Heart right ventricle (tissue), 16 donors: Measurements from ENCODE around the gene MAP3K1. TPM values are rescaled to one million over a fixed set of nuclear protein-coding genes. Genes with fewer than 3 reads are reported as not detected.

Experiments used
- ATAC-seq, 8 donors: fragments of 200-7000 bp; cut with Tn5 transposase; one replicate each; pipeline ENCODE4 v1.9.1; 2020; ENCODE audit warnings: mild to moderate bottlenecking in 8 of 8, moderate library complexity in 8 of 8, moderate number of reproducible peaks in 1 of 8
- DNase-seq, 2 donors: peaks; one replicate each; pipeline ENCODE4 v3.0.0-alpha.2; 2020
- H3K27ac ChIP-seq, 10 donors: fragments of 200-600 bp; sonication (generic) in 2 of 10; one replicate each; pipeline versions ENCODE4 v1.5.0 to v1.8.0; 2020 to 2022; ENCODE audit warnings: mild to moderate bottlenecking in 3 of 10
- H3K27me3 ChIP-seq, 7 donors: fragments of 200-600 bp; one replicate each; pipeline ENCODE4 v1.8.0; 2021 to 2022; ENCODE audit warnings: mild to moderate bottlenecking in 2 of 7
- H3K36me3 ChIP-seq, 9 donors: fragments of 200-600 bp; sonication (generic) in 1 of 9; one replicate each; pipeline versions ENCODE4 v1.5.0 to v1.8.0; 2020 to 2022; ENCODE audit warnings: mild to moderate bottlenecking in 2 of 9
- H3K4me1 ChIP-seq, 9 donors: fragments of 200-600 bp; sonication (generic) in 1 of 9; one replicate each; pipeline versions ENCODE4 v1.5.0 to v1.8.0; 2020 to 2022; ENCODE audit warnings: mild to moderate bottlenecking in 4 of 9
- H3K4me3 ChIP-seq, 10 donors: fragments of 200-600 bp; sonication (generic) in 2 of 10; one replicate each; pipeline versions ENCODE4 v1.5.0 to v1.8.0; 2020 to 2022; ENCODE audit warnings: mild to moderate bottlenecking in 7 of 10, moderate library complexity in 2 of 10
- H3K9me3 ChIP-seq, 11 donors: fragments of 200-600 bp in 10 of 11; sonication (generic) in 2 of 11; one replicate each; pipeline versions ENCODE4 v1.5.0 to v1.8.0; 2013 to 2022; ENCODE audit warnings: mild to moderate bottlenecking in 2 of 11, control low read depth in 1 of 11, moderate library complexity in 1 of 11
- WGBS, 2 donors: extraction: QIAGEN DNeasy Blood & Tissue Kit; methylation state at CpG; one replicate each; pipeline ENCODE4 v1.1.7; 2013; ENCODE audit warnings: inconsistent platforms in 1 of 2; 5-methylcytosine and 5-hydroxymethylcytosine counted together
- intact Hi-C, 10 donors: fragments of 100-400 bp; cut with DNase I; formaldehyde crosslinking; loops; one replicate each; pipeline versions ENCODE4 v1.11.1 to v1.14.2; 2022
- polyA plus RNA-seq, 2 donors: library from polyadenylated mRNA; stranded (reverse); fragments of 200-250 nt; gene quantifications; one replicate each; pipeline ENCODE4 v1.2.3, GENCODE V29; 2013
- total RNA-seq, 10 donors: library from RNA; stranded (reverse); fragmentation: NEBNext Ultra II Directional in 3 of 10; extraction: Animal tissue kit (Norgen Biotek cat#: 25700) in 3 of 10; gene quantifications; one replicate each; pipeline versions ENCODE4 v1.2.1 to v1.2.4, GENCODE V29; 2021 to 2023
- TF ChIP-seq, protein P1 (sequence below), 9 donors: fragments of 200-600 bp; sonication (generic) in 2 of 9; IDR thresholded peaks; one replicate each; pipeline versions ENCODE4 v1.5.0 to v1.8.0; 2021 to 2022; ENCODE audit warnings: antibody characterized with exemption in 9 of 9, mild to moderate bottlenecking in 5 of 9, moderate library complexity in 1 of 9
- donor health status: Arrhythmogenic right ventricular cardiomyopathy.
- donor health status: ischemic (EF 13 %, LVEDD 7.1; RV severe dilation, severe dysfunction).
- donor health status: healthy with polysubstance abuse.
- donor health status: DM: no; HTN: yes; CAD: no.
- donor health status: DM: no; HTN: no; CAD: no.
- donor health status: ischemic (EF 25% LVEDD 6.9; RV normal size, moderate dysfunction).
- donor health status: ischemic (EF 25% LVEDD 5.7; RV mildly dilated, moderate dysfunction).
- donor health status: healthy.
- donor health status: DM: yes; HTN: yes; CAD: no.
- donor health status: Ischemic cardiomyopathy.
- donor health status: ischemic (EF 35%, LVEDD 5.7; RV mildly dilated, moderate dysfunction).
- donor health status: nonischemic (EF 11% LVEDD 7.7; RV severe dilation, severe dysfunction).
- donor health status: DM: yes; HTN: yes; CAD: no.
- donor health status: PGD.
- donor health status: ischemic (EF 29% LVEDD 5.4; RV normal size, mild dysfunction).
- donor health status: nonischemic (EF 23%, LVEDD 6.1; RV moderate dilation, normal function).

MAP3K1 gene
- total and polyA plus RNA-seq, 12 donors: 1.7 to 13.3 (median 6.3) TPM

DNA sequence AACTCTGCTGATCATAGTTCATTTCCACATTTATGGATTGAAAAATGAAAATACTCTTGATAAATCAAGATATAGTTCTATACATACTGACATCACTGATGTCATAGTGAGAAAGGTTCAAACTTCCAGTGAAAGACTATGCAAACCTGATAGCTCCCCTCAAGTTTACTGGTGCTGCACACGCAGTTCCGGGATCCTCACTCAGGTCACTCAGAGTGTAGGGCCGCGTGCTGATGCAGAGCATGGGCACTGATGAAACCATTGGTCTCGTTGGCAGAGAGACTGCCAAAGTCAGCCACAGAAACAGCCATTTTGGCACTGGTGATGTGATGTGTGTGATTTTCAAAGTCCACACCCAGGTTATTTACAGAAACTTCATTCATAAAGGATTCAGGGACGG, 107.6 kb downstream of the MAP3K1 start:
- Histone ChIP-seq H3K9me3 (no peaks in the 10 kb centered on the region), H3K4me3 (no peak overlapping the region), H3K27me3 (no peaks in the 10 kb centered on the region), H3K4me1 (peaks cover 0 to 7% (median 3%) of the 10 kb centered on the region in 9 donors), H3K27ac (no peak overlapping the region), H3K36me3 (peaks cover 0 to 94% (median 35%) of the 10 kb centered on the region in 9 donors)
- intact Hi-C loops: no loop called here
- ATAC-seq (no peak), DNase-seq (no peak)
- TF ChIP-seq, protein P1, sequence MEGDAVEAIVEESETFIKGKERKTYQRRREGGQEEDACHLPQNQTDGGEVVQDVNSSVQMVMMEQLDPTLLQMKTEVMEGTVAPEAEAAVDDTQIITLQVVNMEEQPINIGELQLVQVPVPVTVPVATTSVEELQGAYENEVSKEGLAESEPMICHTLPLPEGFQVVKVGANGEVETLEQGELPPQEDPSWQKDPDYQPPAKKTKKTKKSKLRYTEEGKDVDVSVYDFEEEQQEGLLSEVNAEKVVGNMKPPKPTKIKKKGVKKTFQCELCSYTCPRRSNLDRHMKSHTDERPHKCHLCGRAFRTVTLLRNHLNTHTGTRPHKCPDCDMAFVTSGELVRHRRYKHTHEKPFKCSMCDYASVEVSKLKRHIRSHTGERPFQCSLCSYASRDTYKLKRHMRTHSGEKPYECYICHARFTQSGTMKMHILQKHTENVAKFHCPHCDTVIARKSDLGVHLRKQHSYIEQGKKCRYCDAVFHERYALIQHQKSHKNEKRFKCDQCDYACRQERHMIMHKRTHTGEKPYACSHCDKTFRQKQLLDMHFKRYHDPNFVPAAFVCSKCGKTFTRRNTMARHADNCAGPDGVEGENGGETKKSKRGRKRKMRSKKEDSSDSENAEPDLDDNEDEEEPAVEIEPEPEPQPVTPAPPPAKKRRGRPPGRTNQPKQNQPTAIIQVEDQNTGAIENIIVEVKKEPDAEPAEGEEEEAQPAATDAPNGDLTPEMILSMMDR (IDR thresholded peaks at IDR 0.05): no peak
- 97 to 98% methylated on average over 6 of the region's 6 CpGs for whole genome bisulfite sequencing, 2 donors

DNA sequence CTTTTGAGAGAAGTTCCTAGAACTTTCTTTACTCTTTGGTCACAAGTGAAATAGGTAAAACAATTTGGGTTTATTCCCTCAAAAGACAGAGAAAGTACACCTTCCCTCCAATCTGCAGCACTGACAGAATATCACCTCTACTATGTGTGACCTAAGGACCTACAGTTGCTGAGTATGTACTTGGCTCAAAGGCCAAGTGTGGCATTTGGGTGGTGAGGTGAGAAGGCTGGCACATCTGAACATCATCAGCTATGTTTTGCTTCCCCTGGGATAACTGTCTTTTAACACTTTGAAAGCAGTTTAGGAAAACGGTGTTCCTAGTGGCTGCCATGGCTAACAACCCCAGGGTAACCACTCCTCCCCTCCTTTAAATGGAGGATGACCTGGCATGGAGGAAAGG, 119.0 kb downstream of the MAP3K1 start:
- Histone ChIP-seq H3K4me3 (no peak overlapping the region), H3K4me1 (peaks cover 0 to 7% (median 0%) of the 10 kb centered on the region in 9 donors), H3K27ac (peak overlapping the region in 2 of 10 donors; percentile 6 to 28), H3K36me3 (peaks cover 0 to 100% (median 76%) of the 10 kb centered on the region in 9 donors), H3K27me3 (no peaks in the 10 kb centered on the region), H3K9me3 (no peaks in the 10 kb centered on the region)
- whole genome bisulfite sequencing, 2 donors: 32 to 55% methylated on average over 1 of the region's 1 CpG
- TF ChIP-seq, protein P1 (IDR thresholded peaks at IDR 0.05): no peak
- DNase-seq: no peak
- ATAC-seq: peak in 2 of 8 donors; percentile 64 to 69
- intact Hi-C loops: no loop called here

DNA sequence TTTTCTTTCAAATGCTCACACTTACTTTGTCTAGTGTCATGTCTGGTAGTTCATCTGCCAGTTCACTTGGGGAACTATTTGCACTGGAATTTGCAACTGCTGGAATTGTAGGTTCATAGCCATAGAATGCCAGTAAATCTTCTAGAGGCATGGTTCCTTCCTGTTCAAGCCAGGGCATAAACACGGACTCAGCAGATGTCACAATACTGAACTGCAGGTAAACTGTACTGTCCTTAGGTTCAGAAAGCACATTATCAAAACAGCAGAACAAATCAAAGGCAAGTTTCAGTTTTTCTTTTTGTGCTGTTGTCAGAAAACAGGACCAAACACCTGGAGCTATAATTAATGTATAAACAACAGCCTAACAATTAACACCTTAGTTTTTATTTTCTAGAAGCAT, 123.5 kb downstream of the MAP3K1 start:
- Histone ChIP-seq H3K36me3 (peaks cover 0 to 100% (median 65%) of the 10 kb centered on the region in 9 donors), H3K27ac (no peak overlapping the region), H3K4me3 (no peak overlapping the region), H3K27me3 (no peaks in the 10 kb centered on the region), H3K9me3 (no peaks in the 10 kb centered on the region), H3K4me1 (peaks cover 0 to 17% (median 0%) of the 10 kb centered on the region in 9 donors)
- 81 to 84% methylated on average over 1 of the region's 1 CpG for WGBS, 2 donors
- TF ChIP-seq, protein P1 (IDR thresholded peaks at IDR 0.05): no peak
- ATAC-seq (no peak), DNase-seq (no peak)
- intact Hi-C loops: no loop called here

DNA sequence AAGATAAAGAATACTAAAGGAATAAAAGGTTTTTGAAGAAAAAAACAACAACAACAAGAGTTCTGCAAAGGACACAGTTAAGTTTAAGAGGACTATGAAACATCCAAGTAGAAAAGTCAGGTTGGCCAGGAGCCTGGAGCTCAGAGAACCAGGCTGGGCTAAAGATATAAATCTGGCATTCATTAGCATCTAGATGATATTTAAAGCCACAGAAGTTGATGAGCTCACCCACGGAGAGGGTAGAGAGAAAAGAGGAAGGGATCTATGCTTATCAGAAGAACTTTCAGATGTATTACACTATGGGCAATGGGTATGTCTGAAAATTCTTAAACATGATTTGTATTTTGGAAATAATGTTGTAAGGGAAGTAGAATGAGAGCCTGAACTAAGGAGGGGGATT, 126.6 kb downstream of the MAP3K1 start:
- peaks cover 0 to 100% (median 60%) of the 10 kb centered on the region in 9 donors for H3K36me3 ChIP-seq
- TF ChIP-seq, protein P1 (IDR thresholded peaks at IDR 0.05): no peak
- peaks cover 0 to 11% (median 0%) of the 10 kb centered on the region in 9 donors for H3K4me1 ChIP-seq
- no peaks in the 10 kb centered on the region for H3K9me3 ChIP-seq
- no peaks in the 10 kb centered on the region for H3K27me3 ChIP-seq
- no peak for ATAC-seq
- intact Hi-C loops: no loop called here
- DNase-seq: no peak
- no peak overlapping the region for H3K27ac ChIP-seq
- WGBS, 2 donors: 28 to 32% methylated on average over 1 of the region's 1 CpG
- no peak overlapping the region for H3K4me3 ChIP-seq

Other genes with a start within 250 kb of the MAP3K1 start
- 10 to 100 TPM; 11.0 to 26.2 (median 16.8) TPM for gene SETD9, start 94.0 kb downstream of the MAP3K1 start, total RNA-seq
- gene SETD9, start 94.0 kb downstream of the MAP3K1 start, polyA plus RNA-seq: 1 to 10 TPM; 6.8 to 8.5 TPM
- gene MIER3, start 136.6 kb downstream of the MAP3K1 start, total RNA-seq: 10 to 100 TPM in 8 of 10 donors, 1 to 10 TPM in 2; 9.8 to 17.9 (median 13.0) TPM
- gene MIER3, start 136.6 kb downstream of the MAP3K1 start, polyA plus RNA-seq: 1 to 10 TPM; 3.3 to 9.6 TPM